NCI-H1436 treated with DMSO at 0.1 percent for 48 hours (cell line): ENCODE measurements around the gene FAM118A.
"Not testable (repeated sequence)": the region's sequence is repeated elsewhere in the genome, so short reads cannot be mapped to it uniquely, and the experiment has no call there.

Experiments used
- DNase-seq: peaks from one replicate; lab custom pipeline; 2025; lab: John Stamatoyannopoulos, UW

FAM118A gene

GRCh38 chr22:45281010-45281409 is 28.7 kb upstream of the FAM118A start:
- DNase-seq: no peak

- no peak for DNase-seq
Observed at GRCh38 chr22:45284705-45285262, 24.9 kb upstream of the FAM118A start, which contains the start of gene UPK3A. Gene UPK3A (plus strand): TSS chr22:45284949. CDS start chr22:45285014, 65 bp downstream.

- no peak for DNase-seq
Observed at GRCh38 chr22:45285263-45286058, 24.3 kb upstream of the FAM118A start.

GRCh38 chr22:45286854-45287551 is 22.7 kb upstream of the FAM118A start:
- DNase-seq: no peak

- no peak for DNase-seq
Observed at GRCh38 chr22:45290410-45290936, 19.3 kb upstream of the FAM118A start.

GRCh38 chr22:45291061-45291930 is 18.4 kb upstream of the FAM118A start:
- DNase-seq: no peak

- DNase-seq: no peak
Observed at GRCh38 chr22:45291931-45292290, 17.8 kb upstream of the FAM118A start.

GRCh38 chr22:45292731-45293442 is 16.8 kb upstream of the FAM118A start:
- no peak for DNase-seq

- DNase-seq: no peak
Observed at GRCh38 chr22:45294030-45294429, 15.7 kb upstream of the FAM118A start.

GRCh38 chr22:45295004-45295403 is 14.7 kb upstream of the FAM118A start:
- not testable (repeated sequence) for DNase-seq

GRCh38 chr22:45295492-45295891 is 14.2 kb upstream of the FAM118A start:
- DNase-seq: no peak

GRCh38 chr22:45296628-45297297 is 13.0 kb upstream of the FAM118A start:
- DNase-seq: no peak

- no peak for DNase-seq
Observed at GRCh38 chr22:45298934-45299505, 10.7 kb upstream of the FAM118A start.

GRCh38 chr22:45302751-45303150 is 7.0 kb upstream of the FAM118A start:
- DNase-seq: no peak

- no peak for DNase-seq
Observed at GRCh38 chr22:45303181-45303580, 6.6 kb upstream of the FAM118A start.

GRCh38 chr22:45304971-45305370 is 4.8 kb upstream of the FAM118A start:
- no peak for DNase-seq

- DNase-seq: no peak
Observed at GRCh38 chr22:45305456-45306075, 4.2 kb upstream of the FAM118A start.

GRCh38 chr22:45306139-45306538 is 3.6 kb upstream of the FAM118A start:
- no peak for DNase-seq

- DNase-seq: no peak
Observed at GRCh38 chr22:45308391-45308956, 1.3 kb upstream of the FAM118A start.
